Coronary artery (tissue), 2 donors: ENCODE measurements around the gene HP.
"Not testable (repeated sequence)": the region's sequence is repeated elsewhere in the genome, so short reads cannot be mapped to it uniquely, and the experiment has no call there.

ENCODE experiments used
- DNase-seq: peaks from one replicate; pipeline ENCODE4 v3.0.0-alpha.2; 2017; ENCODE audit warnings: low spot score
- H3K27ac ChIP-seq, 2 donors: fragments of 200-600 bp; sonication (generic); one replicate each; pipeline ENCODE4 v1.5.1; 2016 to 2019
- H3K4me3 ChIP-seq: fragments of 200-600 bp; sonication (generic); 2 replicates; pipeline ENCODE4 v1.5.1; 2016; ENCODE audit warnings: mild to moderate bottlenecking, moderate library complexity
- CTCF ChIP-seq: fragments of 200-600 bp; sonication (generic); IDR thresholded peaks from one replicate; pipeline ENCODE4 v1.5.1; 2019; ENCODE audit warnings: antibody characterized with exemption

Gene HP

GRCh38 chr16:72073560-72074230, 19.4 kb downstream of the HP start:
- TF ChIP-seq CTCF: no peak
- Histone ChIP-seq H3K4me3 (peak overlapping the region; percentile 40), H3K27ac (peak overlapping the region; percentile 70 to 83)
- DNase-seq: peak; percentile 82

GRCh38 chr16:72075067-72075466, 20.8 kb downstream of the HP start:
- H3K27ac ChIP-seq: peak overlapping the region in 1 of 2 donors; percentile 64
- DNase-seq, H3K4me3 ChIP-seq: not testable (repeated sequence)

- not testable (repeated sequence) for H3K4me3 ChIP-seq, H3K27ac ChIP-seq, DNase-seq
Measured at GRCh38 chr16:72076991-72077706, 22.8 kb downstream of the HP start.

- no peak for TF ChIP-seq CTCF
- Histone ChIP-seq H3K4me3 (no peak overlapping the region), H3K27ac (no peak overlapping the region)
- no peak for DNase-seq
Measured at GRCh38 chr16:72083778-72084404, 29.6 kb downstream of the HP start.

GRCh38 chr16:72084445-72084844, 30.1 kb downstream of the HP start:
- H3K27ac ChIP-seq: no peak overlapping the region
- H3K4me3 ChIP-seq: no peak overlapping the region
- no peak for DNase-seq
- no peak for TF ChIP-seq CTCF

- no peak overlapping the region for H3K4me3 ChIP-seq
- DNase-seq: no peak
- no peak overlapping the region for H3K27ac ChIP-seq
- no peak for TF ChIP-seq CTCF
Measured at GRCh38 chr16:72085002-72085401, 30.7 kb downstream of the HP start.

- DNase-seq: no peak
- no peak overlapping the region for H3K27ac ChIP-seq
- TF ChIP-seq CTCF: no peak
- no peak overlapping the region for H3K4me3 ChIP-seq
Measured at GRCh38 chr16:72091217-72091616, 36.9 kb downstream of the HP start.
